HG02840 (cell line): ENCODE measurements around the gene IGDCC3.

ENCODE experiments used
- ATAC-seq: cut with Tn5 transposase; IDR thresholded peaks from one replicate; pipeline ENCODE4 v1.9.1; 2021; ENCODE audit warnings: mild to moderate bottlenecking, moderate library complexity, moderate number of reproducible peaks; ENCODE audit not compliant: unreplicated experiment, low FRiP score

Gene IGDCC3

DNA sequence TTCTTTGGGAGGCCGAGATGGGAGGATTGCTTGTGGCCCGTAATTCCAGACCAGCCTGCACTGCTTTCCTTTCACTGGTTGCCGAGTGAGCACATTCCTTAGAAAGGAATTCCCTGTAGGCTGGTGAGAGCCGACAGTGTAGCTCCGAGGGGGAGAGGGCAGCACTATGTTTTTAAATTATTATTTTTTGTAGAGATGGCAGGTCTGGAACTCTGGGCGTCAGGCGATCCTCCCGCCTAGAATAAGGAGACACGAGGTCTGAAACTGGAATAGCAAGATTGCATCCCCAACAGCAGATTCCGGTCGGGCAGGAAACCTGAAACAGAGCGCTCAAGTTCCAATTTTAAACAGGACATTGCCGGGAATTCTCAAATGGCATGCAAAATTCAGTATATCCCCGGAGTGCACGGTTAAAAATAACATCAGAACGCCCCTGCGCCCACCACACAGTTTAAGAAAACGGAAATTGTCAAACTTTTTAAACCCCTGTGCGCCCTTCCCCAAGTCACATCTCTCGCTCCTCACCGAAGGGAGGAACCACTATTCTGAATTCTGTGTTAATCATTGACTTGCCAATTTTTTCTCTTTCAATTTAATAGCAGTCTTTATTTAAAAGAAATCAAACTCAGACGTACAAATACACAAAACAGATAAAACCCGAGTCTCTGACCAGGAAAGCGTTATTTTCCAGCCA is 74.0 kb downstream of the IGDCC3 start:
- peak; percentile 16 for ATAC-seq

DNA sequence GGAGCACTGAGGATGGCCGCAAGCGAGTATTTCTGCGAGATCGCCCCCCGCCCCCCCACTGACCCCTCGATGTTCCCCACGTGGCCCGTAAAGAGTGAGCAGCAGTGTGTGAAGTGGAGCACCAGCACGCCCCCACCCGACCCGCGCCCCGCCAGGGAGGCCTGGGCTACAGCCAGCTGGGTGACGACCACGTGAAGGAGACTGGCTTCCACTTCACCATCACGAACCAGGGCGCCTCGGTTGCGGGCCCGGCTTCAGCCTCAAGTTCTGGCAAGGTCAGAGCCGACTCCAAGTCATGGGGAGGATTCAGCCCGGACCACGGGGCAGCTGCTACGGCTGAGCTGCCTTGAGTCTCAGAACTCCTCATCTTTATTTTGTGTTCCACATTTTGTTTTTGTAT is 75.7 kb downstream of the IGDCC3 start:
- no peak for ATAC-seq

DNA sequence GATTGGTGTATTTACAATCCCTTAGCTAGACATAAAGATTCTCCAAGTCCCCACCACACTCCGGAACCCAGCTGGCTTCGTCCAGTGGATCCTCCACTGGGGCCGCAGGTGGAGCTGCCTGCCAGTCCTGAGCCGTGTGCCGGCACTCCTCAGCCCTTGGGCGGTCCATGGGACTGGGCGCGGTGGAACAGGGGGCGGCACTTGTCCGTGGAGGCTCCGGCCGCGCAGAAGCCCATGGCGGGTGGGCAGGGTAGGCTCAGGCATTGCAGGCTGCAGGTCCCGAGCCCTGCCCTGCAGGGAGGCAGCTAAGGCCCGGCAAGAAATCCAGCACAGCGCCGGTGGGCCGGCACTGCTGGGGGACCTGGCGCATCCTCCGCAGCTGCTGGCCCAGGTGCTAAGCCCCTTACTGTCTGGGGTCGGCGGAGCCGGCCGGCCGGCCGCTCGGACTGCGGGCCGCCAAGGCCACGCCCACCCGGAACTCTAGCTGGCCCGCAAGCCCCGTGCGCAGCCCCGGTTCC is 76.8 kb downstream of the IGDCC3 start:
- ATAC-seq, result no peak

DNA sequence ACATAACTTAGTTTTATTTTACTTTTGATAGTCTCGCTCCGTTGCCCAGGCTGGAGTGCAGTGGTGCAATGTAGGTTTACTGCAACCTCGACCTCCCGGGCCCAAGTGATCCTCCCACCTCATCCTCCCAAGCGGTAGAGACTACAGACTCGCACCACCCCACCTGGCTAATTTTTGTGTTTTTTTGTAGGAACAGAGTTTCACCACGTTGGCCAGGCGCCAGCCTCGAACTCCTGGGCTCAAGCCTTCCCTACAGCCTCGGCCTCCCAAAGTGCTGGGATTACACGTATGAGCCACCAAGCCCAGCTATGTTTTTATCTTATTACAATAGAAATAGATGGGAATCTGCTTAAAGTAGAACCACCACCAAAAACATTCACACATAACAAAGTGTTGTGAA is 79.1 kb downstream of the IGDCC3 start:
- ATAC-seq, result no peak

DNA sequence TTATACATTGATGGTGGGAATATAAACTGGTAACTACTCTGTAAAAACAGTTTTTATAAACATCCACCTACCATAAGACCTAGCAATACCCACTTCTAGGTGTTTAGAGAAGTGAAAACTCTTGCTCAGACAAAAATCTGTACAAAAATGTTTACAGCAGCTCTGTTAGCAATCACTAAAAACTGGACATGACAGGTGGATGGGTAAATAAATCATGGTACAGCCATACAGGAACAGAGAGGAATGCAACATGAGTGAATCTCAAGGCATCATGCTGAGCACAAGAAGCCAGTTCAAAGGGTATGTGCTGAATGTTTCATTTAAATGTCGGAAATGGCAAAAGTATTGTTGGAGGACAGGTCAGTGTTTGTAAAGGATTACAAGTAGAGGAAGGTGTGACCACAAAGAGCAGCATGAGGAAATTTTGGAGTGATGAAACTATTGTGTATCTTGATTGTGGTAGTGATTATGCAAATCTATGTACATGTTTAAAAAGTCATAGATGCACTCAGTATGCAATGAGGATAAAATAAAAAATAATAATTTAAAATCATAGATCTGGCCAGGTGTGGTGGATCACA is 84.8 kb downstream of the IGDCC3 start:
- no peak for ATAC-seq

DNA sequence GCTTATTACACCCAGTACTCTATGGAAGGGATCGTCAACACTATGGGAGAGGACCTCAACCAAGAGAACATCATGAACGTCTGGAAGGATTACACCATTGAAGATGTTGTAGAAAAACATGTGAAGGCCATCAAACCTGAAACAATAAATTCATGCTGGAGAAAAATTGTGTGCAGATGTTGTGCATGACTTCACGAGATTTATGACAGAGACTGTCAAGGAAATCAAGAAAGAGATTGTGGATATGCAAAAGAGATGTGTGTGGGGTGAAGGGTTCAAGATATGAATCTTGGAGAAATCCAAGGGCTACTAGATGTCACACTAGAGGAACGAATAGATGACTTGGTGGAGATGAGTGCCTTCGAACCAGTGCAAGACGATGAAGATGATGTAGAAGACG is 87.6 kb downstream of the IGDCC3 start:
- no peak for ATAC-seq

DNA sequence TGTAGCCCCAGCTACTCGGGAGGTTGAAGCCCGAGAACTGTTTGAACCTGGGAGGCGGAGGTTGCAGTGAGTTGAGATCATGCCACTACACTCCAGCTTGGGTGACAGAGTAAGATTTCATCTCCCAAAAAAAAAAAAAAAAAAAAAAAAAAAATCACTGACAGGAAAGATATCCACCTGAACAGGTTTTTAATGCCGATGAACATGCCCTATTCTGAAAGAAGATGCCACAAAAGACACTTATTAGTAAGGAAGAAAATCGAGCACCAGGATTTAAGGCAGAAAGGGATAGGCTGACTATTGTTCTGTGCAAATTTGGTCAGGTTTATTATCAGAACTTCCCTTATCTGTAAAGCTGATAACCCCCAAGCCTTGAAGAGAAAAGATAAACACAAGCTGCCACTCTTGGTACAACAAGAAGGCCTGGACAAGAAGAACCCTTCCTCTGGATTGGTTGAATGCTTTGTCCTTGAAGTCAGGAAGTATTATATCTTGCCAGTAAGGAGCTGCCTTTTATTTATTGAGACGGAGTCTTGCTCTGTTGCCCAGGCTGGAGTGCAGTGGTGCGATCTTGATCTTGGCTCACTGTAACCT is 88.4 kb downstream of the IGDCC3 start:
- ATAC-seq, result no peak

DNA sequence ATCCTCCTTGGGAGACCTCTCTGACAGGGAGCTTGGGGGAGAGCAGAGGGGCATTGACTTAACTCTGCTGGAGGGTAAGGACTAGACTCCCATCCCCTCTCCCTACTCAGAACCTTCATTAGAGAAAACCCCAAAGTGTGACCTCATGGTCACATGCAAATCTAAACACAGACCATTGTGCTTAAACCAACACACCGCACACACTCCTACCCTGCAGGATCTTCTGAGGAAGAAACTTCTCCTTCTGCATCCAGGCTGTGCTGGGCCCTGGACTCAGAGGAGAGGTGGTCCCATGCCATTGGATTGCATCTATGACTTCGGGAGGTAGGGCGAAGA is 90.3 kb downstream of the IGDCC3 start:
- ATAC-seq, result no peak

DNA sequence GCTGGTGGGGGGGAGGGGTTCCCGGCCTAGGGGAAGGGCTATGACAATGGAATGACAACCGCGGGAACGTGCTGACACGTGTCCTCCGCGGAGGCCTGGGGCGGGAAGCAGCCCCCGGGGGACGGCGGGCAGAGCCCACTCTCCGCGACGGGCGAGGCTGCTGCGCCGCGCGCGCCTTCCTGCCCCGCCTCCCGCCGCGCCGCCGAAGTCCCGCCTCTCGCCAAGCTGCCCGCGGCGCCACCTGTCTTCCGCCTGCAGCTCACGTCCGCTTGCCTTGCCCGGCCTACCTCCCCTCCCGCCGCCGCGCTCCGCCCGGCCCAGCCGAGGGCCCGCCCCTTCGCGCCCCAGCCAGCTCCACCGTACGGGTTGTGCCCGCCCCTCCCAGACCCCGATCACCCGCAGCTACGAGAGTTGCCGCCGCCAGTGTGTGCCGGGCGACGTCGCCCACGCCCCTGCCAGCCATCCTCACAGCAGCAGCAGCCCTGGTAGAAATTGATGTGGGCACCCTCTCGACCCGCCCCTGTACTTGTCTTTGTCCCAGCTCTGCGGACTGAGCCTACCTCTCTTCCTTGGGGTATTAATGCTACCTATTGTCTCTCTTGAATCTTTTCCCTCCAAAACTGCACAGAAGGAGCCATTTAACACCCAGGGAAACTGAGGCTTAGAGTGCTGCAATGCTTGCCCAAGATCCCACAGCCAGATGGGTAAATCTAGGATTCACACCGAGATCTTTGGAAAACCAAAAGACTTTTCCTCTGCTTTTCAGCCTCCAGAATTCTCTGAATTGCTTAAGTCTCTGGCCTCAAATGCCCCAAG is 90.9 kb downstream of the IGDCC3 start, which contains the start of gene PARP16:
TSS of gene PARP16 (minus strand) at position 180 of the 816 bp plus-strand sequence. CDS start 457 bp downstream, outside the sequence.
- ATAC-seq, result peak; percentile 92

DNA sequence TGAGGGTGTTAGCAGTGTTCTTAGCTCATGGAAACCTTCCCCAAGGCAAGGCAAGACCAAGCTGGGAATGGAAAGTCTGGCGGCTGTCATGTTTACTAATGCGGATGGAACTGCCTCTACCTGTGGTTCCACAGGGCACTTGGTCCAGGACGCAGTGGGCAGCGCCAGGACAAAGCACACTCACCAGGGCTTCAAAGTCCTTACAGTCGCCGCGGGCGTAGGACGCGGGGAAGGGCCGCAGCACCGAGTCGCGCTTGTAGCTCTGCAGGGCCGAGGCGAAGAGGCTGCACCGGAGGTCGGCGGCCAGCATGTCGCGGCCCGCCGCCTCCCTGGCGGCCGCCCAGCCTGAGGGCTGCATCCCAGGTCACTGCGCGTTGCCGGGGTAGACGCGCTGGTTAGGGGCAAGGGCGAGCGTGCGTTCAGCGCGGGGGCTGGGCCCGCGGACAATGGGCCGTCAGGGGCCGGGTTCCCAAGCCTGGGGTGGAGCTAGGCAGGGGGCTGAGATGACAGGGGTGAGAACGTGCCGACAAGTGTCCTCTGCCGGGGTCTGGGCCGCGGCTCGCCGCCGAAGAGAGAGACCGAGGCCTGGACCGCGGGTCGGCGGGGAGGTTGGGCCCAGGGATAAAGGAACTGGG is 91.6 kb downstream of the IGDCC3 start:
- ATAC-seq, result peak; percentile 26

DNA sequence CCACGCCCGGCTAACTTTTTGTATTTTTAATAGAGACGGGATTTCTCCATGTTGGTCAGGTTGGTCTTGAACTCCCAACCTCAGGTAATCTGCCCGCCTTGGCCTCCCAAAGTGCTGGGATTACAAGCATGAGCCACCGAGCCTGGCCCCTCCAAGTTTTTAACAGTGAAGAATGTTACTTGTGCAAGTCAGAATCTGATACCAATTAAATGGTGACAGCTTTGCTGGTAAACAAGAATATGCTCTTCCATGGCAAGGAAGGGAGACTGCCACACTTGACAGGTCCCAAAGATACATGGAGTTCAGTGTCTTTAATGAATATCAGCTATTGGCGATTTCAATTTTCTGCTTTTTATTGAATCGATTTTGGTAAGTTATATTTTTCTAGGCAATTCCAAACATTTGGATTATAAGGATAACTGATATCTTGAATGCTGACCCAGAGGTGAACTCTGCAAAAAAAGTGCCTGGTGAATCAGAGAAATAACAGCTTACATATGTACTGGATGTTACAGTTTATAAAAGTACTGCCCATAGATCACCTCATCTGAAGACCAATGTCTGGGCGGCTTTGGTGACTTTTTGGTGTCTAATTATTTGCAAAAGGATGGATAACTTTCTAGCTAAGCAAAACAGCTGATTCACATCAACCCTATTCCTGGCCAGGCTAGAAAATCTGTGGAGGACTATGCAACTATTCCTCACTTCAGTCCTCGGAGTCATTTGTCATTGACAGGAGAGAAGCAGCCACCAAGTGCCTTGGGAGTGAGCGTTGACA is 92.3 kb downstream of the IGDCC3 start:
- ATAC-seq, result no peak

DNA sequence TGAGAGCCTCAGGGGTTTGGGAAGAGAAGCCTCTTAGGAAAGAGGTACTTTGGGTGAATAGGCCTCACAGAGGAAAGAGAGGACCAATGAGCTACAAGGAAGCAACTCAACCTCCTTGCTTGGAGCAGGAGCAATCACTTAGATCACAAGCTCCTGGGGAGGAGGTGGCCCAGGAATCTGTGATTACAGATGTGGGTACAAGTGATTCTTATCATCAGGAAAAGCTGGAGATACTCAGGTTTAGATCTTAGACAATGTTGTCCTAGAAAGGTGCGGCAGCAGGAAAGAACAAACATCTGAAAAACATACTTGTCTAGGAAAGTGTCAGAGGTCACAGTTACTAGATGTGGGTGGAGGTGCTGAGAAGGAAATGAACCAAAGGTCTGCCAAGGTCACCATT is 99.3 kb downstream of the IGDCC3 start:
- ATAC-seq, result no peak
